Neural progenitor cell (in vitro differentiated cells): ENCODE results near the gene PEPD.
"Not testable (repeated sequence)": the region's sequence is repeated elsewhere in the genome, so short reads cannot be mapped to it uniquely, and the experiment has no call there.

Source experiments
- EZH2phosphoT487 ChIP-seq: fragments of 200-600 bp; sonication (generic); IDR thresholded peaks from 2 replicates; pipeline ENCODE4 v1.6.1; 2017; ENCODE audit warnings: antibody characterized with exemption
- TF ChIP-seq, protein P1 (sequence below): fragments of 200-600 bp; sonication (generic); IDR thresholded peaks from 2 replicates; pipeline ENCODE4 v1.5.1; 2017; ENCODE audit warnings: antibody characterized with exemption, mild to moderate bottlenecking

DNA sequence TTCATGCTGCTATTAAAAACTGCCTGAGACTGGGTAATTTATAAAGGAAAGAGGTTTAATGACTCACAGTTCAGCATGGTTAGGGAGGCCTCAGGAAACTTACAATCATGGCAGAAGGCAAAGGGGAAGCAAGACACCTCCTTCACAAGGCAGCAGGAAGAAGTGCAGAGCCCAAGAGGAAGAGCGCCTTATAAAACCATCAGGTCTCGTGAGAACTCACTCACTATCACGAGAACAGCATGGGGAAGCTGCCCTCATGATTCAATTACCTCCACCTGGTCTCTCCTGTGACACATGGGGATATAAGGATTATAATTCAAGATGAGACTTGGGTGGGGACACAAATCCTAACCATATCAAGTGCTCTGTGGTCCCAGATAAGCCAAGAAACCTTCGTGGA, 34.1 kb upstream of the PEPD start:
- TF ChIP-seq, protein P1, sequence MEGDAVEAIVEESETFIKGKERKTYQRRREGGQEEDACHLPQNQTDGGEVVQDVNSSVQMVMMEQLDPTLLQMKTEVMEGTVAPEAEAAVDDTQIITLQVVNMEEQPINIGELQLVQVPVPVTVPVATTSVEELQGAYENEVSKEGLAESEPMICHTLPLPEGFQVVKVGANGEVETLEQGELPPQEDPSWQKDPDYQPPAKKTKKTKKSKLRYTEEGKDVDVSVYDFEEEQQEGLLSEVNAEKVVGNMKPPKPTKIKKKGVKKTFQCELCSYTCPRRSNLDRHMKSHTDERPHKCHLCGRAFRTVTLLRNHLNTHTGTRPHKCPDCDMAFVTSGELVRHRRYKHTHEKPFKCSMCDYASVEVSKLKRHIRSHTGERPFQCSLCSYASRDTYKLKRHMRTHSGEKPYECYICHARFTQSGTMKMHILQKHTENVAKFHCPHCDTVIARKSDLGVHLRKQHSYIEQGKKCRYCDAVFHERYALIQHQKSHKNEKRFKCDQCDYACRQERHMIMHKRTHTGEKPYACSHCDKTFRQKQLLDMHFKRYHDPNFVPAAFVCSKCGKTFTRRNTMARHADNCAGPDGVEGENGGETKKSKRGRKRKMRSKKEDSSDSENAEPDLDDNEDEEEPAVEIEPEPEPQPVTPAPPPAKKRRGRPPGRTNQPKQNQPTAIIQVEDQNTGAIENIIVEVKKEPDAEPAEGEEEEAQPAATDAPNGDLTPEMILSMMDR = not testable (repeated sequence)
- TF ChIP-seq EZH2phosphoT487 = not testable (repeated sequence)
